ENCODE measurements around the gene DMAP1. TPM values are rescaled to one million over a fixed set of nuclear protein-coding genes. Genes with fewer than 3 reads are reported as not detected.

The DMAP1 gene
- total and polyA plus RNA-seq, 9 of the 15 experiments (the other 6 are each of a cell fraction or from before 2014, with no cell fraction given), result 1.5 to 51.2 (median 30.3) TPM

DNA sequence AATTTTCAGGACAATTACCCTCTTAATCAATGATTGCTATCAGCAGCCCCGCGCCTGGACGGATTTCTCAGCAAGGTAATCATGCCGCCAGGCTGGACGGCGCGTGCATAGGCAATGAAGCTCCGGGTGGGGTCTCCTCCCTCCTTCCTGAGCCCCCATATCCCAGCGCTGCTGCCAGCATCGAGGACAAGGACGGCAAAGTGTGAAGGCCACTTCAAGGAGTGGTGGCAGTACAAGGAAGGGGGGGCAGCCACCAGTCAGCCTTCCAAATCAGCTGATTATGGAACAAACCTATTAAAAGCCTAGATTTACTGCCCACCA is 51.1 kb downstream of the DMAP1 start:
- H3K9me3 ChIP-seq (replicated peaks; ENCODE audit: control insufficient read depth, insufficient read depth, low read depth, low read length), result no peaks in the 10 kb centered on the region
- ChIA-PET POLR2A (interaction anchor here (0.5 to 1.5 kb wide), 4 partner anchors 26 to 457 kb away, joined by 3 to 5 read pairs (median 3); no protein-coding TSS in a partner anchor), CTCF (ENCODE audit: low intra/inter-chr PET ratio) (no interaction called here)
- intact Hi-C loops (cut with micrococcal nuclease) (no loop called here), in situ Hi-C loops (cut with MboI) (no loop called here)
- no peak for ATAC-seq
- no peak overlapping the region for H3K27ac ChIP-seq (ENCODE audit: extremely low read depth, low read depth, low read length)
- no peak for DNase-seq (ENCODE audit: extremely low read depth in 1 of 4, low spot score in 3 of 4)
- no peak overlapping the region for H3K9ac ChIP-seq (ENCODE audit: insufficient read depth in 1 of 2, low read depth in 2 of 2, low read length in 2 of 2)
- 84% methylated on average over 11 of the region's 11 CpGs for WGBS (ENCODE audit: insufficient coverage, low coverage, missing lambda C conversion rate)
- H3K9me1 ChIP-seq (ENCODE audit: control insufficient read depth, insufficient read depth, low read length), result peaks cover 6% of the 10 kb centered on the region
- FAIRE-seq, result no peak
- BruUV-seq (replicated peaks), result no TSS peak
- no peaks in the 10 kb centered on the region for H3K79me2 ChIP-seq (ENCODE audit: control insufficient read depth, insufficient read depth, low read length)
- H2AFZ ChIP-seq (ENCODE audit: low read depth, low read length), result no peak overlapping the region
- H3K4me3 ChIP-seq, result no peak overlapping the region
- 0 out of 3 replicates have a peak, but pooled peaks cover under 1% of the 10 kb centered on the region for H3K36me3 ChIP-seq (ENCODE audit: control insufficient read depth, insufficient read depth, low read length)
- H3K4me2 ChIP-seq (ENCODE audit: insufficient read depth, low read length), result no peak overlapping the region
- H3K27me3 ChIP-seq (ENCODE audit: control insufficient read depth in 2 of 2, insufficient read depth in 2 of 2, low read length in 2 of 2), result no peaks in the 10 kb centered on the region
- H3K4me1 ChIP-seq (replicated peaks in 1 of 2; ENCODE audit: control insufficient read depth in 2 of 2, insufficient read depth in 2 of 2, low read length in 2 of 2), result peaks cover 5 to 16% of the 10 kb centered on the region in 2 experiments; a peak in 4 of 5 replicates
- no peak for TF ChIP-seq BRCA1 (IDR thresholded peaks at IDR 0.05)
- TF ChIP-seq BRCA1 (CRISPR knock-in tag; IDR thresholded peaks at IDR 0.05), result no peak
- TF ChIP-seq FOXA3 (CRISPR knock-in tag; conservative IDR thresholded peaks at IDR 0.05 in 1 of 2, IDR thresholded peaks at IDR 0.05 in 1 of 2), result no peak
- TF ChIP-seq, protein P1, sequence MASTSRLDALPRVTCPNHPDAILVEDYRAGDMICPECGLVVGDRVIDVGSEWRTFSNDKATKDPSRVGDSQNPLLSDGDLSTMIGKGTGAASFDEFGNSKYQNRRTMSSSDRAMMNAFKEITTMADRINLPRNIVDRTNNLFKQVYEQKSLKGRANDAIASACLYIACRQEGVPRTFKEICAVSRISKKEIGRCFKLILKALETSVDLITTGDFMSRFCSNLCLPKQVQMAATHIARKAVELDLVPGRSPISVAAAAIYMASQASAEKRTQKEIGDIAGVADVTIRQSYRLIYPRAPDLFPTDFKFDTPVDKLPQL (IDR thresholded peaks at IDR 0.05; ENCODE audit: extremely low read depth, insufficient read length), result no peak
- no peak for TF ChIP-seq HOMEZ (CRISPR knock-in tag; IDR thresholded peaks at IDR 0.05)
- no peak for TF ChIP-seq PHB (CRISPR knock-in tag; IDR thresholded peaks at IDR 0.05)
- no peak for TF ChIP-seq ZNF79 (CRISPR knock-in tag; IDR thresholded peaks at IDR 0.05; ENCODE audit: low read depth)
- TF ChIP-seq LARP7 (IDR thresholded peaks at IDR 0.05), result no peak
- no peak for TF ChIP-seq PHB2 (IDR thresholded peaks at IDR 0.05; ENCODE audit: low read depth)
- TF ChIP-seq ZNF644 (tag; IDR thresholded peaks at IDR 0.05; ENCODE audit: low read depth), result no peak
- TF ChIP-seq, protein P2, sequence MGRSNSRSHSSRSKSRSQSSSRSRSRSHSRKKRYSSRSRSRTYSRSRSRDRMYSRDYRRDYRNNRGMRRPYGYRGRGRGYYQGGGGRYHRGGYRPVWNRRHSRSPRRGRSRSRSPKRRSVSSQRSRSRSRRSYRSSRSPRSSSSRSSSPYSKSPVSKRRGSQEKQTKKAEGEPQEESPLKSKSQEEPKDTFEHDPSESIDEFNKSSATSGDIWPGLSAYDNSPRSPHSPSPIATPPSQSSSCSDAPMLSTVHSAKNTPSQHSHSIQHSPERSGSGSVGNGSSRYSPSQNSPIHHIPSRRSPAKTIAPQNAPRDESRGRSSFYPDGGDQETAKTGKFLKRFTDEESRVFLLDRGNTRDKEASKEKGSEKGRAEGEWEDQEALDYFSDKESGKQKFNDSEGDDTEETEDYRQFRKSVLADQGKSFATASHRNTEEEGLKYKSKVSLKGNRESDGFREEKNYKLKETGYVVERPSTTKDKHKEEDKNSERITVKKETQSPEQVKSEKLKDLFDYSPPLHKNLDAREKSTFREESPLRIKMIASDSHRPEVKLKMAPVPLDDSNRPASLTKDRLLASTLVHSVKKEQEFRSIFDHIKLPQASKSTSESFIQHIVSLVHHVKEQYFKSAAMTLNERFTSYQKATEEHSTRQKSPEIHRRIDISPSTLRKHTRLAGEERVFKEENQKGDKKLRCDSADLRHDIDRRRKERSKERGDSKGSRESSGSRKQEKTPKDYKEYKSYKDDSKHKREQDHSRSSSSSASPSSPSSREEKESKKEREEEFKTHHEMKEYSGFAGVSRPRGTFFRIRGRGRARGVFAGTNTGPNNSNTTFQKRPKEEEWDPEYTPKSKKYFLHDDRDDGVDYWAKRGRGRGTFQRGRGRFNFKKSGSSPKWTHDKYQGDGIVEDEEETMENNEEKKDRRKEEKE (IDR thresholded peaks at IDR 0.05; ENCODE audit: borderline replicate concordance in 1 of 2, control insufficient read depth in 1 of 2, low read depth in 2 of 2, low read length in 1 of 2), result no peak
- no peak for TF ChIP-seq FOXK1 (CRISPR knock-in tag; IDR thresholded peaks at IDR 0.05; ENCODE audit: borderline replicate concordance)
- TF ChIP-seq RBM22 (IDR thresholded peaks at IDR 0.05; ENCODE audit: low read depth, low read length, poor library complexity, severe bottlenecking), result no peak
- no peak for TF ChIP-seq MYC (IDR thresholded peaks at IDR 0.05; ENCODE audit: low read depth, low read length)
- no peak for TF ChIP-seq MYC (CRISPR knock-in tag; IDR thresholded peaks at IDR 0.05; ENCODE audit: borderline replicate concordance, low read depth)
- no peak for TF ChIP-seq CHCHD3 (CRISPR knock-in tag; IDR thresholded peaks at IDR 0.05)
- H4K20me1 ChIP-seq (replicated peaks; ENCODE audit: control insufficient read depth, insufficient read depth, low read length), result no peaks in the 10 kb centered on the region; the same call in 1 of the 2 replicates

Data from K562 (cell line).